GM18502 (cell line): ENCODE results near the gene ZNF282.
"Not testable (repeated sequence)": the region's sequence is repeated elsewhere in the genome, so short reads cannot be mapped to it uniquely, and the experiment has no call there.

Source experiments
- ATAC-seq: cut with Tn5 transposase; IDR thresholded peaks from one replicate; pipeline ENCODE4 v1.9.1; 2021; ENCODE audit warnings: mild to moderate bottlenecking; ENCODE audit not compliant: unreplicated experiment, poor library complexity

Gene ZNF282

GRCh38 chr7:149252378-149252777, 57.0 kb downstream of the ZNF282 start:
- no peak for ATAC-seq

GRCh38 chr7:149253665-149254064, 58.3 kb downstream of the ZNF282 start:
- no peak for ATAC-seq

- no peak for ATAC-seq
These were observed 59.0 kb downstream of the ZNF282 start for GRCh38 chr7:149254181-149254858.

- ATAC-seq, result no peak
These were observed 59.8 kb downstream of the ZNF282 start for GRCh38 chr7:149255174-149255573.

- no peak for ATAC-seq
These were observed 61.2 kb downstream of the ZNF282 start for GRCh38 chr7:149256568-149256967.

- ATAC-seq, result no peak
These were observed 61.8 kb downstream of the ZNF282 start for GRCh38 chr7:149257146-149257545.

- peak; percentile 6 for ATAC-seq
These were observed 66.0 kb downstream of the ZNF282 start for GRCh38 chr7:149261316-149261828.

- ATAC-seq, result peak; percentile 88
These were observed 66.7 kb downstream of the ZNF282 start, which contains the start of gene ZNF783 for GRCh38 chr7:149261829-149262617. Gene ZNF783, plus strand, starts transcription at chr7:149262196. Its CDS starts 138 bp downstream, at chr7:149262334.

GRCh38 chr7:149266451-149266850, 71.1 kb downstream of the ZNF282 start:
- ATAC-seq, result no peak

- no peak for ATAC-seq
These were observed 72.4 kb downstream of the ZNF282 start for GRCh38 chr7:149267733-149268132.

- not testable (repeated sequence) for ATAC-seq
These were observed 79.1 kb downstream of the ZNF282 start for GRCh38 chr7:149274424-149274823.
